ENCODE results near the gene NUDCD3. TPM values are rescaled to one million over a fixed set of nuclear protein-coding genes. Genes with fewer than 3 reads are reported as not detected.

Gene NUDCD3
- total and polyA plus RNA-seq, 4 experiments from 2014 or later, result 55.2 to 108 (median 80.9) TPM

Other genes starting within 250 kb of the NUDCD3 start
- gene CAMK2B, start 165.1 kb downstream of the NUDCD3 start, total RNA-seq, result not detected
- gene CAMK2B, start 165.1 kb downstream of the NUDCD3 start, polyA plus RNA-seq, result not detected
- under 1 TPM; 0.19 to 0.23 TPM for gene NPC1L1, start 50.7 kb upstream of the NUDCD3 start, total RNA-seq
- not detected for gene NPC1L1, start 50.7 kb upstream of the NUDCD3 start, polyA plus RNA-seq
- 100 to 1,000 TPM; 109 to 114 TPM for gene DDX56, start 83.2 kb upstream of the NUDCD3 start, total RNA-seq
- 10 to 100 TPM; 48.9 to 50.5 TPM for gene DDX56, start 83.2 kb upstream of the NUDCD3 start, polyA plus RNA-seq
- 100 to 1,000 TPM; 108 to 110 TPM for gene TMED4, start 91.6 kb upstream of the NUDCD3 start, total RNA-seq
- gene TMED4, start 91.6 kb upstream of the NUDCD3 start, polyA plus RNA-seq, result 10 to 100 TPM; 65.4 to 68.1 TPM
- 100 to 1,000 TPM; 116 to 126 TPM for gene OGDH, start 116.0 kb upstream of the NUDCD3 start, total RNA-seq
- gene OGDH, start 116.0 kb upstream of the NUDCD3 start, polyA plus RNA-seq, result 10 to 100 TPM; 42.2 to 61.6 TPM